Gastrocnemius medialis (tissue), 4 donors: ENCODE data around the gene USH1C. TPM values are rescaled to one million over a fixed set of nuclear protein-coding genes. Genes with fewer than 3 reads are reported as not detected.

Experiments
- ATAC-seq, 2 donors: fragments of 150-250 bp; one replicate each; pipeline ENCODE4 v1.9.1; 2016
- DNase-seq, 2 donors: peaks; one replicate each; pipeline ENCODE4 v3.0.0-alpha.2; 2019
- H3K27ac ChIP-seq, 4 donors: fragments of 200-600 bp; sonication (generic); 1 replicate in 1 of 4; 2 replicates in 3 of 4; pipeline ENCODE4 v1.5.1; 2016 to 2018; ENCODE audit warnings: mild to moderate bottlenecking in 2 of 4, moderate library complexity in 1 of 4
- H3K27me3 ChIP-seq, 3 donors: fragments of 200-600 bp; sonication (generic) in 2 of 3; 1 replicate in 1 of 3; 2 replicates in 2 of 3; pipeline versions ENCODE4 v1.5.1 to v1.6.0; 2016 to 2019; ENCODE audit warnings: mild to moderate bottlenecking in 1 of 3, moderate library complexity in 1 of 3
- H3K36me3 ChIP-seq, 2 donors: fragments of 200-600 bp; sonication (generic) in 1 of 2; one replicate each; pipeline ENCODE4 v1.5.1; 2017 to 2018
- H3K4me1 ChIP-seq, 2 donors: fragments of 200-600 bp; sonication (generic) in 1 of 2; one replicate each; pipeline ENCODE4 v1.5.1; 2016 to 2017; ENCODE audit warnings: mild to moderate bottlenecking in 2 of 2
- H3K4me3 ChIP-seq, 4 donors: fragments of 200-600 bp; sonication (generic) in 3 of 4; 1 replicate in 1 of 4; 2 replicates in 3 of 4; pipeline ENCODE4 v1.5.1; 2016 to 2019; ENCODE audit warnings: mild to moderate bottlenecking in 2 of 4
- H3K9me3 ChIP-seq, 3 donors: fragments of 200-600 bp; sonication (generic) in 2 of 3; 1 replicate in 1 of 3; 2 replicates in 2 of 3; pipeline ENCODE4 v1.5.1; 2016 to 2019
- CTCF ChIP-seq, 5 experiments: fragments of 450-650 bp in 3 of 5; fragments of 200-600 bp in 2 of 5; sonication (generic) in 2 of 5; IDR thresholded peaks in 4 of 5; conservative IDR thresholded peaks in 1 of 5; 1 replicate in 4 of 5; 2 replicates in 1 of 5; pipeline ENCODE4 v1.5.1; 2016 to 2019; ENCODE audit warnings: antibody characterized with exemption in 5 of 5, mild to moderate bottlenecking in 3 of 5, moderate library complexity in 3 of 5
- POLR2A ChIP-seq, 2 donors: fragments of 450-650 bp; IDR thresholded peaks; one replicate each; pipeline ENCODE4 v1.6.1; 2017; ENCODE audit warnings: antibody characterized with exemption in 2 of 2, mild to moderate bottlenecking in 2 of 2, moderate library complexity in 2 of 2
- in situ Hi-C, 4 donors: fragments of 200-750 bp; cut with MboI; loops; one replicate each; pipeline versions ENCODE4 v1.15.0 to v1.8.0; 2017; ENCODE audit warnings: low sequenced_read_pairs in 4 of 4
- intact Hi-C: fragments of 100-400 bp; cut with DNase I; formaldehyde crosslinking; loops from one replicate; pipeline ENCODE4 v1.15.1; 2023; ENCODE audit warnings: low total_unique reads
- total RNA-seq, 4 donors: library from RNA; depleted of rRNA; stranded (reverse); fragments of >200 nt; gene quantifications; one replicate each; pipeline versions ENCODE4 v1.1.0 to v1.2.3, GENCODE V29; 2016

Gene USH1C
- total RNA-seq, 4 donors from 2014 or later: 0.78 TPM; not detected in 3

- no peak for TF ChIP-seq CTCF (IDR thresholded peaks at IDR 0.05 in 4 of 5, conservative IDR thresholded peaks at IDR 0.05 in 1 of 5)
- no peak for TF ChIP-seq POLR2A (IDR thresholded peaks at IDR 0.05)
- Histone ChIP-seq H3K9me3 (no peaks in the 10 kb centered on the region), H3K4me3 (no peak overlapping the region), H3K27me3 (no peaks in the 10 kb centered on the region), H3K27ac (no peak overlapping the region), H3K4me1 (no peaks in the 10 kb centered on the region), H3K36me3 (no peaks in the 10 kb centered on the region)
- no peak for ATAC-seq
- in situ Hi-C loops: no loop called here
- intact Hi-C loops: no loop called here
- DNase-seq: no peak
Measured at GRCh38 chr11:17560281-17561110, 16.3 kb upstream of the USH1C start.

DNA sequence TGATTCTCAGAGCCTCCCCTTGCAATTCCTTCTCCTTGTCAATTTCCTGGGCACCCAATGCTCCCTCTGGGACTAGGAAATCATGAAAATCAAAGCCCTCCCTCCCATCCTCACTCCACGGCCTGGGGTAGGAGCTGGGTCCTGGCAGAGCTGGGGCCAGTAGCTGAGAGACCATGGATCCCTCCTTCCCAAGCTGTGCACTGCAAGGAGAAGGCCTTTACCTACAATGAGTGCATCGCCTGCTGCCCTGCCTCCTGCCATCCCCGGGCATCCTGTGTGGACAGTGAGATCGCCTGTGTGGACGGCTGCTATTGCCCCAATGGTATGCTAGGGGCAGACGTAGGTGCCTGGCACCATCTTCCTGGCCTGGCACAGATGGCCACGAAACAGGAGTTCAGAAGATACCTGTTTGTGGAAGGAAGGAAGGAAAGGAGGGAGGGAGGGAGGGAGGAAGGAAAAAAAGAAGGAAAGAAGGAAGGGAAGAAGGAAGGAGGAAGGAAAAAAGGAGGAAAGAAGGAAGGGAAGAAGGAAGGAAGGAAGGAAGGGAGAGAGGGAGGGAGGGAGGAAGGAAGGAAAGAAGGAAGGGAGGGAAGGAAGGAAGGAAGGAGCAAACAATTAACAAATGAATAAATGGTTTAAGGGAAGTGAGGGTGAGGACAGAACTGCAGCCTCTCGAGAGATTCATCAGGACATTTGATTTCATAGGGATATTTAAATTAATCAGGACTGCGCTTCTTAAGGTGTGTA is 15.3 kb upstream of the USH1C start:
- Histone ChIP-seq H3K4me3 (no peak overlapping the region), H3K27ac (no peak overlapping the region), H3K9me3 (no peaks in the 10 kb centered on the region), H3K4me1 (no peaks in the 10 kb centered on the region), H3K36me3 (no peaks in the 10 kb centered on the region), H3K27me3 (no peaks in the 10 kb centered on the region)
- in situ Hi-C loops: no loop called here
- intact Hi-C loops: no loop called here
- no peak for TF ChIP-seq CTCF (IDR thresholded peaks at IDR 0.05 in 4 of 5, conservative IDR thresholded peaks at IDR 0.05 in 1 of 5)
- no peak for TF ChIP-seq POLR2A (IDR thresholded peaks at IDR 0.05)
- no peak for ATAC-seq
- no peak for DNase-seq

DNA sequence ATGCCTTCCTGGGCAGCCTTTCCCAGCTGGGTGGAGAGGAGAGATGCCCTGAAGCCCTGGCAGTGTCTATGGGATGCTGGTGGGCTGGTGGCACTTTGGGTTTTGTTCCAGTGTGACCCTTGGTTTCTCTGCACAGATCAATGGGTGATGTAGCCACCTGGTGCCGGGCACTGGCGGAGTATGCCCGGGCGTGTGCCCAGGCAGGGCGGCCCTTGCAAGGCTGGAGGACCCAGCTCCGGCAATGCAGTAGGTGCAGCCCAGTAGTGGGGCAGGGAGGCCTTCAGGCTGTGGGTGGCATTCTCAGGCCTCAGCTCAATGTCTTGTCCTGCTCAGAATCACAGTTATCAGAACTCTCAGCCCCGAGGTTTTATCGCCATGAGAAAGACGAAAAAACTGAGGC is 14.7 kb upstream of the USH1C start:
- H3K36me3 ChIP-seq: no peaks in the 10 kb centered on the region
- H3K27me3 ChIP-seq: no peaks in the 10 kb centered on the region
- TF ChIP-seq POLR2A (IDR thresholded peaks at IDR 0.05): no peak
- no peak for TF ChIP-seq CTCF (IDR thresholded peaks at IDR 0.05 in 4 of 5, conservative IDR thresholded peaks at IDR 0.05 in 1 of 5)
- no peaks in the 10 kb centered on the region for H3K4me1 ChIP-seq
- no peak for DNase-seq
- in situ Hi-C loops (no loop called here), intact Hi-C loops (no loop called here)
- H3K9me3 ChIP-seq: no peaks in the 10 kb centered on the region
- ATAC-seq: no peak
- H3K27ac ChIP-seq: no peak overlapping the region
- H3K4me3 ChIP-seq: no peak overlapping the region

DNA sequence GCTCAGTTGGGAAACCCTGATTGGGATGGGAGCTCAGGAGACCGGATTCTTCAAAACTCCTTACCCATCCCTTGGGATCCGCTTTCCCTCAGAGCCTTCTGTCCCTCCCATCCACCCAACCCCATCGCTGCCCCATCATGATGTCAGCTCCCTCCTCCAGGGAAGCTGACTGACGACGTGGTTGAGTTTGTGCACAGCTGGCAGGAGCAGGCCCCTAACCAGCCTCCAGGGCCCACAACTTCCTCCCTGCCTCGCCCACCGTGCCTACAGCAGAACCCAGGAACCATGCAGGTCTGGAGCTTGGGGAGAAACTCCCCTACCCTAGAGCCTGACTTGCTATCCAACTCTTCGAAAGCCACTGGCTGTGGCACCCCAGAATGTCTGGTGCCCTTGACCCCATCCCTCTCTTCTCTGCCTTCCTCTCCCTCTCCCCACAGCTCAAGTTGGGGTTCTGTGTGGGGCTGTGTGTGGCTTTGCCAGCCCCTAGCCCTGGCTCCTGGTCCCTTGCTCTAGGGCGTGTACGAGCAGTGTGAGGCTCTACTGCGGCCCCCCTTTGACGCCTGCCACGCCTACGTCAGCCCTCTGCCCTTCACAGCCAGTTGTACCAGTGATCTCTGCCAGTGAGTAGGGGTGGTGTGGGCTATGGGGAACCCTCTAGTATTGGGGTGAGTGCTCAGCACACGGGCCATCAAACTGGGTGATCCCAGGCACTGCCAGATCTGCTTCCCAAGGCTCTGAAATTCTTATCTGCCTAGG is 14.0 kb upstream of the USH1C start:
- H3K4me3 ChIP-seq: no peak overlapping the region
- no peak for TF ChIP-seq POLR2A (IDR thresholded peaks at IDR 0.05)
- no peak for TF ChIP-seq CTCF (IDR thresholded peaks at IDR 0.05 in 4 of 5, conservative IDR thresholded peaks at IDR 0.05 in 1 of 5)
- ATAC-seq (no peak), DNase-seq (no peak)
- H3K27me3 ChIP-seq: no peaks in the 10 kb centered on the region
- intact Hi-C loops (no loop called here), in situ Hi-C loops (no loop called here)
- H3K36me3 ChIP-seq: no peaks in the 10 kb centered on the region
- H3K9me3 ChIP-seq: no peaks in the 10 kb centered on the region
- no peaks in the 10 kb centered on the region for H3K4me1 ChIP-seq
- no peak overlapping the region for H3K27ac ChIP-seq
